Measurements from ENCODE around the gene ABCF3.
"Not testable (repeated sequence)": the region's sequence is repeated elsewhere in the genome, so short reads cannot be mapped to it uniquely, and the experiment has no call there.

ABCF3 gene

GRCh38 chr3:184157206-184157605 lies 28.8 kb upstream of the ABCF3 start:
- Histone ChIP-seq H3K4me3 (ENCODE audit: insufficient read depth, low read length, poor library complexity, severe bottlenecking) (peak overlapping the region; percentile 67), H3K4me2 (ENCODE audit: low read depth, low read length, poor library complexity, severe bottlenecking) (peak overlapping the region; percentile 90), H3K27me3 (ENCODE audit: low read length) (no peaks in the 10 kb centered on the region), H2AFZ (ENCODE audit: low read depth, low read length, severe bottlenecking) (no peak overlapping the region), H4K20me1 (ENCODE audit: low read depth, low read length) (no peaks in the 10 kb centered on the region), H3K79me2 (ENCODE audit: insufficient read depth, low read length) (peaks cover 39% of the 10 kb centered on the region), H3K9ac (ENCODE audit: low read length) (peak overlapping the region; percentile 71), H3K9me3 (ENCODE audit: insufficient read depth, low read length) (no peaks in the 10 kb centered on the region), H3K36me3 (ENCODE audit: low read length) (no peaks in the 10 kb centered on the region), H3K27ac (ENCODE audit: low read depth, low read length) (no peak overlapping the region), H3K9me2 (replicated peaks; ENCODE audit: insufficient read depth, low read length) (no peaks in the 10 kb centered on the region), H3F3A (ENCODE audit: insufficient read depth) (peaks cover 14% of the 10 kb centered on the region)
- no peak for TF ChIP-seq EZH2phosphoT487 (conservative IDR thresholded peaks at IDR 0.05; ENCODE audit: low read length)

- H3K27ac ChIP-seq (ENCODE audit: low read depth, low read length), result no peak overlapping the region
- no peaks in the 10 kb centered on the region for H3K27me3 ChIP-seq (ENCODE audit: low read length)
- H3K36me3 ChIP-seq (ENCODE audit: low read length), result no peaks in the 10 kb centered on the region
- H3K9me2 ChIP-seq (replicated peaks; ENCODE audit: insufficient read depth, low read length), result no peaks in the 10 kb centered on the region
- H3K4me3 ChIP-seq (ENCODE audit: insufficient read depth, low read length, poor library complexity, severe bottlenecking), result no peak overlapping the region
- no peak overlapping the region for H3K9ac ChIP-seq (ENCODE audit: low read length)
- TF ChIP-seq CTCF (IDR thresholded peaks at IDR 0.05; ENCODE audit: insufficient read depth, low read length, poor library complexity, severe bottlenecking) (no peak), EZH2phosphoT487 (conservative IDR thresholded peaks at IDR 0.05; ENCODE audit: low read length) (no peak)
- no peak overlapping the region for H3K4me2 ChIP-seq (ENCODE audit: low read depth, low read length, poor library complexity, severe bottlenecking)
- H3K9me3 ChIP-seq (ENCODE audit: insufficient read depth, low read length), result no peaks in the 10 kb centered on the region
- H3F3A ChIP-seq (ENCODE audit: insufficient read depth), result peaks cover 12% of the 10 kb centered on the region
- no peaks in the 10 kb centered on the region for H4K20me1 ChIP-seq (ENCODE audit: low read depth, low read length)
- H3K79me2 ChIP-seq (ENCODE audit: insufficient read depth, low read length), result peaks cover 39% of the 10 kb centered on the region
- no peak overlapping the region for H2AFZ ChIP-seq (ENCODE audit: low read depth, low read length, severe bottlenecking)
These were observed 27.6 kb upstream of the ABCF3 start for GRCh38 chr3:184158404-184158803.

GRCh38 chr3:184160456-184160855 lies 25.5 kb upstream of the ABCF3 start:
- H3K9me3 ChIP-seq (ENCODE audit: insufficient read depth, low read length), result no peaks in the 10 kb centered on the region
- no peaks in the 10 kb centered on the region for H4K20me1 ChIP-seq (ENCODE audit: low read depth, low read length)
- H3K36me3 ChIP-seq (ENCODE audit: low read length), result no peaks in the 10 kb centered on the region
- H3K4me3 ChIP-seq (ENCODE audit: insufficient read depth, low read length, poor library complexity, severe bottlenecking), result no peak overlapping the region
- H3K4me2 ChIP-seq (ENCODE audit: low read depth, low read length, poor library complexity, severe bottlenecking), result no peak overlapping the region
- peaks cover 39% of the 10 kb centered on the region for H3K79me2 ChIP-seq (ENCODE audit: insufficient read depth, low read length)
- H3K27ac ChIP-seq (ENCODE audit: low read depth, low read length), result no peak overlapping the region
- no peaks in the 10 kb centered on the region for H3K9me2 ChIP-seq (replicated peaks; ENCODE audit: insufficient read depth, low read length)
- H3F3A ChIP-seq (ENCODE audit: insufficient read depth), result no peaks in the 10 kb centered on the region
- H3K9ac ChIP-seq (ENCODE audit: low read length), result no peak overlapping the region
- no peak for TF ChIP-seq CTCF (IDR thresholded peaks at IDR 0.05; ENCODE audit: insufficient read depth, low read length, poor library complexity, severe bottlenecking)
- no peak for TF ChIP-seq EZH2phosphoT487 (conservative IDR thresholded peaks at IDR 0.05; ENCODE audit: low read length)
- no peaks in the 10 kb centered on the region for H3K27me3 ChIP-seq (ENCODE audit: low read length)
- H2AFZ ChIP-seq (ENCODE audit: low read depth, low read length, severe bottlenecking), result no peak overlapping the region

GRCh38 chr3:184162571-184163070 lies 23.4 kb upstream of the ABCF3 start:
- H2AFZ ChIP-seq (ENCODE audit: low read depth, low read length, severe bottlenecking), result not testable (repeated sequence)

More at GRCh38 chr3:184162571-184163070, 23.4 kb upstream of the ABCF3 start:
- H3K36me3 ChIP-seq (ENCODE audit: low read length); H3K27me3 ChIP-seq (ENCODE audit: low read length); H3K9ac ChIP-seq (ENCODE audit: low read length); H4K20me1 ChIP-seq (ENCODE audit: low read depth, low read length); H3K27ac ChIP-seq (ENCODE audit: low read depth, low read length); H3K9me3 ChIP-seq (ENCODE audit: insufficient read depth, low read length); H3F3A ChIP-seq (ENCODE audit: insufficient read depth); H3K9me2 ChIP-seq (replicated peaks; ENCODE audit: insufficient read depth, low read length); H3K4me2 ChIP-seq (ENCODE audit: low read depth, low read length, poor library complexity, severe bottlenecking); H3K4me3 ChIP-seq (ENCODE audit: insufficient read depth, low read length, poor library complexity, severe bottlenecking): not testable (repeated sequence)
- peaks cover 19% of the 10 kb centered on the region for H3K79me2 ChIP-seq (ENCODE audit: insufficient read depth, low read length)
